HepG2 (cell line): ENCODE data around the gene CRLF2. TPM values are rescaled to one million over a fixed set of nuclear protein-coding genes. Genes with fewer than 3 reads are reported as not detected.

Experiments used
- AFF4 ChIP-seq: sonication (generic); formaldehyde crosslinking; IDR thresholded peaks from 2 replicates; pipeline ENCODE4 v1.4.0; 2020; ENCODE audit warnings: missing genetic modification reagents
- ARNTL ChIP-seq: sonication (generic); formaldehyde crosslinking; IDR thresholded peaks from 2 replicates; pipeline ENCODE4 v1.4.0; 2020; ENCODE audit warnings: mild to moderate bottlenecking, missing genetic modification reagents
- CBFB ChIP-seq: sonication (generic); formaldehyde crosslinking; IDR thresholded peaks from 2 replicates; pipeline ENCODE4 v1.4.0; 2020; ENCODE audit warnings: missing genetic modification reagents
- CTCF ChIP-seq: sonication (generic); formaldehyde crosslinking; IDR thresholded peaks from 2 replicates; pipeline ENCODE4 v1.5.0; 2020; ENCODE audit warnings: mild to moderate bottlenecking, missing genetic modification reagents, moderate library complexity
- ESRRA ChIP-seq: sonication (generic); formaldehyde crosslinking; IDR thresholded peaks from 2 replicates; pipeline ENCODE4 v1.5.1; 2020; ENCODE audit warnings: mild to moderate bottlenecking, low read depth, missing genetic modification reagents
- FLYWCH1 ChIP-seq: sonication (generic); formaldehyde crosslinking; IDR thresholded peaks from 2 replicates; pipeline ENCODE4 v1.8.1; 2023; ENCODE audit warnings: mild to moderate bottlenecking, missing genetic modification reagents
- TBX2 ChIP-seq: sonication (generic); formaldehyde crosslinking; IDR thresholded peaks from 2 replicates; pipeline ENCODE4 v1.5.0; 2020; ENCODE audit warnings: missing genetic modification reagents, mild to moderate bottlenecking, borderline replicate concordance
- U2AF2 ChIP-seq: fragments of 200-400 bp; formaldehyde crosslinking; IDR thresholded peaks from 2 replicates; pipeline ENCODE4 v1.6.1; 2017; ENCODE audit warnings: low read depth, mild to moderate bottlenecking, low read length
- ZFP41 ChIP-seq: sonication (generic); formaldehyde crosslinking; IDR thresholded peaks from 2 replicates; pipeline ENCODE4 v1.4.0; 2020; ENCODE audit warnings: mild to moderate bottlenecking, missing genetic modification reagents, borderline replicate concordance
- ZNF292 ChIP-seq: sonication (generic); formaldehyde crosslinking; IDR thresholded peaks from 2 replicates; pipeline ENCODE4 v1.8.1; 2022; ENCODE audit warnings: mild to moderate bottlenecking, low read depth, missing genetic modification reagents, borderline replicate concordance
- ZNF550 ChIP-seq: sonication (generic); formaldehyde crosslinking; IDR thresholded peaks from 2 replicates; pipeline ENCODE4 v1.4.0; 2020; ENCODE audit warnings: mild to moderate bottlenecking, missing genetic modification reagents, borderline replicate concordance
- ZNF713 ChIP-seq: sonication (generic); formaldehyde crosslinking; IDR thresholded peaks from 2 replicates; pipeline ENCODE4 v1.4.0; 2020; ENCODE audit warnings: mild to moderate bottlenecking, missing genetic modification reagents
- ZNF775 ChIP-seq: sonication (generic); formaldehyde crosslinking; IDR thresholded peaks from 2 replicates; pipeline ENCODE4 v1.4.0; 2020; ENCODE audit warnings: missing genetic modification reagents, mild to moderate bottlenecking, moderate library complexity, borderline replicate concordance
- polyA plus RNA-seq, 8 experiments: library from polyadenylated mRNA; depleted of rRNA in 3 of 8; stranded (reverse) in 7 of 8; unstranded in 1 of 8; fragments of >200 nt; fragmentation: Illumina TruSeq in 4 of 8; extraction: Trizol in 4 of 8; gene quantifications; 2 replicates each; pipeline versions ENCODE4 v1.2.1 to v1.2.3, GENCODE V29; 2011 to 2016; ENCODE audit warnings: low read depth in 4 of 8, missing spikeins in 1 of 8, mixed read lengths in 1 of 8; ENCODE audit not compliant: insufficient read depth in 1 of 8
- total RNA-seq, 5 experiments: library from RNA; depleted of rRNA; stranded (reverse); fragments of >200 nt; fragmentation: Illumina TruSeq; extraction: Trizol; gene quantifications; 2 replicates each; pipeline ENCODE4 v1.2.3, GENCODE V29; 2016; ENCODE audit warnings: low read depth in 1 of 5
- TF ChIP-seq, protein P1 (sequence below): sonication (generic); formaldehyde crosslinking; IDR thresholded peaks from 2 replicates; pipeline ENCODE4 v1.4.0; 2020; ENCODE audit warnings: missing genetic modification reagents
- TF ChIP-seq, protein P2 (sequence below): sonication (generic); formaldehyde crosslinking; conservative IDR thresholded peaks from 2 replicates; pipeline ENCODE4 v1.5.0; 2020; ENCODE audit warnings: missing genetic modification reagents
- TF ChIP-seq, protein P3 (sequence below): sonication (generic); formaldehyde crosslinking; IDR thresholded peaks from 2 replicates; pipeline ENCODE4 v1.4.0; 2020; ENCODE audit warnings: low read depth, mild to moderate bottlenecking, missing genetic modification reagents

The CRLF2 gene
- total and polyA plus RNA-seq, 2 of the 13 experiments (the other 11 are each of a cell fraction or from before 2014, with no cell fraction given): not detected

DNA sequence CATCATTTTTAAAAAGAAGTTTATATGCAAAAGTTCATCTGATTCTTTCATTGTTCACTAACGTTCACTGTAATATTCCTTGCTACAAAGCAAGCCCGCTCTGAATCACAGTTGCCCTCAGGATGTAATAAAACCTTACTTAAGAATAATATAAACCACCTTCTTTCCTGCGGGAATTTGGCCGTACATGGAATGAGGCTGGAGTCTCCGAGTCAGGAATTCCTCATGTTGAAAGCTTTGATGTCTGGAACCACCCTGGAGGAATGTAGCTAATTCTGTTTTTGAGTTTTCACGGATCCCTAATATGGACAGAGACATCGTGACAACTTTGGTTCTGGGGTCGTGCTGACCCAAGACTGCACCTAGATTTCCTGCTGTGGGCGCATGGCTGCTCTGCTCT is 58.5 kb downstream of the CRLF2 start (continued):
- TF ChIP-seq ZNF550 (CRISPR knock-in tag): no peak
- TF ChIP-seq, protein P1, sequence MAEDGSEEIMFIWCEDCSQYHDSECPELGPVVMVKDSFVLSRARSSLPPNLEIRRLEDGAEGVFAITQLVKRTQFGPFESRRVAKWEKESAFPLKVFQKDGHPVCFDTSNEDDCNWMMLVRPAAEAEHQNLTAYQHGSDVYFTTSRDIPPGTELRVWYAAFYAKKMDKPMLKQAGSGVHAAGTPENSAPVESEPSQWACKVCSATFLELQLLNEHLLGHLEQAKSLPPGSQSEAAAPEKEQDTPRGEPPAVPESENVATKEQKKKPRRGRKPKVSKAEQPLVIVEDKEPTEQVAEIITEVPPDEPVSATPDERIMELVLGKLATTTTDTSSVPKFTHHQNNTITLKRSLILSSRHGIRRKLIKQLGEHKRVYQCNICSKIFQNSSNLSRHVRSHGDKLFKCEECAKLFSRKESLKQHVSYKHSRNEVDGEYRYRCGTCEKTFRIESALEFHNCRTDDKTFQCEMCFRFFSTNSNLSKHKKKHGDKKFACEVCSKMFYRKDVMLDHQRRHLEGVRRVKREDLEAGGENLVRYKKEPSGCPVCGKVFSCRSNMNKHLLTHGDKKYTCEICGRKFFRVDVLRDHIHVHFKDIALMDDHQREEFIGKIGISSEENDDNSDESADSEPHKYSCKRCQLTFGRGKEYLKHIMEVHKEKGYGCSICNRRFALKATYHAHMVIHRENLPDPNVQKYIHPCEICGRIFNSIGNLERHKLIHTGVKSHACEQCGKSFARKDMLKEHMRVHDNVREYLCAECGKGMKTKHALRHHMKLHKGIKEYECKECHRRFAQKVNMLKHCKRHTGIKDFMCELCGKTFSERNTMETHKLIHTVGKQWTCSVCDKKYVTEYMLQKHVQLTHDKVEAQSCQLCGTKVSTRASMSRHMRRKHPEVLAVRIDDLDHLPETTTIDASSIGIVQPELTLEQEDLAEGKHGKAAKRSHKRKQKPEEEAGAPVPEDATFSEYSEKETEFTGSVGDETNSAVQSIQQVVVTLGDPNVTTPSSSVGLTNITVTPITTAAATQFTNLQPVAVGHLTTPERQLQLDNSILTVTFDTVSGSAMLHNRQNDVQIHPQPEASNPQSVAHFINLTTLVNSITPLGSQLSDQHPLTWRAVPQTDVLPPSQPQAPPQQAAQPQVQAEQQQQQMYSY (CRISPR knock-in tag): no peak
- TF ChIP-seq CBFB (CRISPR knock-in tag): no peak
- TF ChIP-seq AFF4 (CRISPR knock-in tag): no peak
- no peak for TF ChIP-seq ZNF292
- no peak for TF ChIP-seq ESRRA
- TF ChIP-seq ZNF775 (CRISPR knock-in tag): no peak
- TF ChIP-seq, protein P2, sequence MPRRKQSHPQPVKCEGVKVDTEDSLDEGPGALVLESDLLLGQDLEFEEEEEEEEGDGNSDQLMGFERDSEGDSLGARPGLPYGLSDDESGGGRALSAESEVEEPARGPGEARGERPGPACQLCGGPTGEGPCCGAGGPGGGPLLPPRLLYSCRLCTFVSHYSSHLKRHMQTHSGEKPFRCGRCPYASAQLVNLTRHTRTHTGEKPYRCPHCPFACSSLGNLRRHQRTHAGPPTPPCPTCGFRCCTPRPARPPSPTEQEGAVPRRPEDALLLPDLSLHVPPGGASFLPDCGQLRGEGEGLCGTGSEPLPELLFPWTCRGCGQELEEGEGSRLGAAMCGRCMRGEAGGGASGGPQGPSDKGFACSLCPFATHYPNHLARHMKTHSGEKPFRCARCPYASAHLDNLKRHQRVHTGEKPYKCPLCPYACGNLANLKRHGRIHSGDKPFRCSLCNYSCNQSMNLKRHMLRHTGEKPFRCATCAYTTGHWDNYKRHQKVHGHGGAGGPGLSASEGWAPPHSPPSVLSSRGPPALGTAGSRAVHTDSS: no peak
- no peak for TF ChIP-seq ARNTL (CRISPR knock-in tag)
- TF ChIP-seq, protein P3, sequence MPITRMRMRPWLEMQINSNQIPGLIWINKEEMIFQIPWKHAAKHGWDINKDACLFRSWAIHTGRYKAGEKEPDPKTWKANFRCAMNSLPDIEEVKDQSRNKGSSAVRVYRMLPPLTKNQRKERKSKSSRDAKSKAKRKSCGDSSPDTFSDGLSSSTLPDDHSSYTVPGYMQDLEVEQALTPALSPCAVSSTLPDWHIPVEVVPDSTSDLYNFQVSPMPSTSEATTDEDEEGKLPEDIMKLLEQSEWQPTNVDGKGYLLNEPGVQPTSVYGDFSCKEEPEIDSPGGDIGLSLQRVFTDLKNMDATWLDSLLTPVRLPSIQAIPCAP (CRISPR knock-in tag): no peak
- no peak for TF ChIP-seq U2AF2
- no peak for TF ChIP-seq ZNF713
- no peak for TF ChIP-seq CTCF (CRISPR knock-in tag)
- TF ChIP-seq TBX2 (CRISPR knock-in tag): no peak
- no peak for TF ChIP-seq ZFP41 (CRISPR knock-in tag)
- no peak for TF ChIP-seq FLYWCH1 (CRISPR knock-in tag)
